Activated CD8-positive, alpha-beta memory T cell treated with anti-CD3 and anti-CD28 coated beads, Interleukin-2, amount 50 U/mL, for 24 hours (primary cell): ENCODE data around the gene BICDL2.
"Not testable (repeated sequence)": the region's sequence is repeated elsewhere in the genome, so short reads cannot be mapped to it uniquely, and the experiment has no call there.

ENCODE experiments used
- DNase-seq: peaks from one replicate; pipeline ENCODE4 v3.0.0-alpha.2; 2020; ENCODE audit errors: extremely low read depth

The BICDL2 gene

GRCh38 chr16:3036726-3037315 lies at the start of gene BICDL2:
TSS of gene BICDL2 (minus strand) at chr16:3036944. CDS start at chr16:3035496, 1,448 bp downstream.
- DNase-seq, result no peak

- DNase-seq, result no peak
Measured at GRCh38 chr16:3085868-3086595, 49.3 kb upstream of the BICDL2 start.

GRCh38 chr16:3084969-3085670 lies 48.4 kb upstream of the BICDL2 start:
- DNase-seq, result no peak

GRCh38 chr16:3084491-3084890 lies 47.7 kb upstream of the BICDL2 start:
- no peak for DNase-seq

GRCh38 chr16:3083408-3083807 lies 46.7 kb upstream of the BICDL2 start:
- DNase-seq, result not testable (repeated sequence)

- DNase-seq, result not testable (repeated sequence)
Measured at GRCh38 chr16:3081957-3082356, 45.2 kb upstream of the BICDL2 start.

GRCh38 chr16:3080024-3080423 lies 43.3 kb upstream of the BICDL2 start:
- DNase-seq, result no peak

GRCh38 chr16:3076577-3076976 lies 39.8 kb upstream of the BICDL2 start:
- no peak for DNase-seq

GRCh38 chr16:3075946-3076345 lies 39.2 kb upstream of the BICDL2 start:
- DNase-seq, result not testable (repeated sequence)

GRCh38 chr16:3075523-3075915 lies 38.8 kb upstream of the BICDL2 start:
- no peak for DNase-seq

- peak; percentile 73 for DNase-seq
Measured at GRCh38 chr16:3074860-3075522, 38.2 kb upstream of the BICDL2 start.

GRCh38 chr16:3073448-3073847 lies 36.7 kb upstream of the BICDL2 start:
- DNase-seq, result no peak

- DNase-seq, result not testable (repeated sequence)
Measured at GRCh38 chr16:3072576-3073263, 36.0 kb upstream of the BICDL2 start.

- DNase-seq, result not testable (repeated sequence)
Measured at GRCh38 chr16:3072148-3072547, 35.4 kb upstream of the BICDL2 start.

GRCh38 chr16:3071655-3072054 lies 34.9 kb upstream of the BICDL2 start:
- DNase-seq, result no peak

GRCh38 chr16:3070608-3071111 lies 33.9 kb upstream of the BICDL2 start:
- no peak for DNase-seq

- not testable (repeated sequence) for DNase-seq
Measured at GRCh38 chr16:3069146-3069545, 32.4 kb upstream of the BICDL2 start.

GRCh38 chr16:3068487-3068886 lies 31.7 kb upstream of the BICDL2 start:
- DNase-seq, result no peak

- DNase-seq, result no peak
Measured at GRCh38 chr16:3066440-3066748, 29.6 kb upstream of the BICDL2 start.

GRCh38 chr16:3065742-3066439 lies 29.1 kb upstream of the BICDL2 start:
- no peak for DNase-seq
